Kidney (tissue), 22 donors: Measurements from ENCODE around the gene GAL3ST1. TPM values are rescaled to one million over a fixed set of nuclear protein-coding genes. Genes with fewer than 3 reads are reported as not detected.
"Not testable (repeated sequence)": the region's sequence is repeated elsewhere in the genome, so short reads cannot be mapped to it uniquely, and the experiment has no call there.

Experiments
- DNase-seq, 5 donors: peaks; one replicate each; pipeline ENCODE4 v3.0.0-alpha.2; 2013 to 2020
- FAIRE-seq: peaks from 2 replicates; lab custom pipeline; 2012; peaks lifted over from hg19 to GRCh38; lab: Jason Lieb, UNC
- H3K27ac ChIP-seq, 2 donors: one replicate each; pipeline ENCODE4 v1.7.0; 2013; ENCODE audit warnings: low read depth in 2 of 2, low read length in 2 of 2, inconsistent platforms in 1 of 2
- H3K27me3 ChIP-seq: one replicate; pipeline ENCODE4 v1.7.1; 2013; ENCODE audit warnings: low read length, inconsistent platforms; ENCODE audit not compliant: control insufficient read depth, insufficient read depth
- H3K36me3 ChIP-seq, 3 donors: one replicate each; pipeline versions ENCODE4 v1.7.0 to v1.7.1; 2013; ENCODE audit warnings: low read length in 3 of 3, control low read depth in 1 of 3, inconsistent platforms in 1 of 3; ENCODE audit not compliant: insufficient read depth in 3 of 3, control insufficient read depth in 2 of 3
- H3K4me1 ChIP-seq, 3 donors: one replicate each; pipeline versions ENCODE4 v1.7.0 to v1.7.1; 2013; ENCODE audit warnings: low read length in 3 of 3, inconsistent platforms in 1 of 3, low read depth in 1 of 3; ENCODE audit not compliant: control insufficient read depth in 2 of 3, insufficient read depth in 2 of 3
- H3K4me3 ChIP-seq, 3 donors: one replicate each; pipeline versions ENCODE4 v1.7.0 to v1.8.1; 2013; ENCODE audit warnings: low read length in 3 of 3, control low read depth in 1 of 3, inconsistent platforms in 1 of 3
- H3K9ac ChIP-seq, 3 donors: one replicate each; pipeline versions ENCODE4 v1.7.0 to v1.7.1; 2013; ENCODE audit warnings: low read length in 3 of 3, control low read depth in 1 of 3, inconsistent platforms in 1 of 3
- H3K9me3 ChIP-seq, 3 donors: one replicate each; pipeline versions ENCODE4 v1.7.0 to v1.7.1; 2013; ENCODE audit warnings: low read length in 3 of 3, control low read depth in 1 of 3, inconsistent platforms in 1 of 3; ENCODE audit not compliant: control insufficient read depth in 2 of 3, insufficient read depth in 1 of 3
- intact Hi-C: fragments of 100-400 bp; cut with DNase I; formaldehyde crosslinking; loops from one replicate; pipeline ENCODE4 v1.11.1; 2022
- long read RNA-seq, 10 donors: library from polyadenylated mRNA in 1 of 10; unstranded in 1 of 10; transcript quantifications; one replicate each; pipeline ENCODE4 v2.0.0 and lab custom pipeline, GENCODE V29; 2021 to 2026
- polyA plus RNA-seq: library from polyadenylated mRNA; stranded (reverse); fragments of 350-450 nt; fragmentation: Illumina TruSeq; extraction: RNeasy Lipid Tissue Mini Kit (QIAGEN cat#74804); gene quantifications from one replicate; pipeline ENCODE4 v1.2.3, GENCODE V29; 2014; ENCODE audit warnings: low read depth, low replicate concordance; ENCODE audit not compliant: insufficient read depth
- total RNA-seq: library from RNA; stranded (reverse); fragmentation: NEBNext Ultra II Directional; extraction: Animal tissue kit (Norgen Biotek cat#: 25700); gene quantifications from one replicate; pipeline ENCODE4 v1.2.1, GENCODE V29; 2021
- TF ChIP-seq, protein P1 (sequence below): IDR thresholded peaks from 3 replicates; pipeline ENCODE4 v1.5.1; 2012; ENCODE audit warnings: mild to moderate bottlenecking, moderate library complexity, borderline replicate concordance; ENCODE audit not compliant: insufficient read depth; ENCODE audit errors: extremely low read depth
- donor health status: control.
- donor health status: control.
- donor health status: control.
- donor health status: control.
- donor health status: control.
- donor health status: DM: yes; HTN: yes; CAD: no.
- donor health status: Normal renal cell carcinoma (clear cell type).

Gene GAL3ST1, protein sequence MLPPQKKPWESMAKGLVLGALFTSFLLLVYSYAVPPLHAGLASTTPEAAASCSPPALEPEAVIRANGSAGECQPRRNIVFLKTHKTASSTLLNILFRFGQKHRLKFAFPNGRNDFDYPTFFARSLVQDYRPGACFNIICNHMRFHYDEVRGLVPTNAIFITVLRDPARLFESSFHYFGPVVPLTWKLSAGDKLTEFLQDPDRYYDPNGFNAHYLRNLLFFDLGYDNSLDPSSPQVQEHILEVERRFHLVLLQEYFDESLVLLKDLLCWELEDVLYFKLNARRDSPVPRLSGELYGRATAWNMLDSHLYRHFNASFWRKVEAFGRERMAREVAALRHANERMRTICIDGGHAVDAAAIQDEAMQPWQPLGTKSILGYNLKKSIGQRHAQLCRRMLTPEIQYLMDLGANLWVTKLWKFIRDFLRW
- total RNA-seq, result 16.1 TPM
- polyA plus RNA-seq, result 34.3 TPM
- long read RNA-seq, donor 1, partial matches to known transcripts, result 0 of 11 reads
- long read RNA-seq, donor 1, other reads (novel, unspliced or antisense), result 0 of 11 reads
- long read RNA-seq, donor 2, transcript GAL3ST1-204 (3 exons, 1,712 nt), result minor isoform, 8 of 30 reads
- long read RNA-seq, donor 2, transcript GAL3ST1-201 (2 exons, 1,782 nt), result major isoform, 12 of 30 reads
- long read RNA-seq, donor 2, partial matches to known transcripts, result 0 of 30 reads
- long read RNA-seq, donor 2, other reads (novel, unspliced or antisense), result 0 of 30 reads
- long read RNA-seq, donor 3, transcript GAL3ST1-204 (3 exons, 1,712 nt), result minor isoform, 6 of 21 reads
- long read RNA-seq, donor 3, transcript GAL3ST1-201 (2 exons, 1,782 nt), result major isoform, 7 of 21 reads
- long read RNA-seq, donor 3, partial matches to known transcripts, result 0 of 21 reads
- long read RNA-seq, donor 3, other reads (novel, unspliced or antisense), result 0 of 21 reads
- long read RNA-seq, donor 4, partial matches to known transcripts, result 0 of 11 reads
- long read RNA-seq, donor 4, other reads (novel, unspliced or antisense), result 0 of 11 reads
- long read RNA-seq, donor 5, partial matches to known transcripts, result 0 of 1 reads
- long read RNA-seq, donor 5, other reads (novel, unspliced or antisense), result 0 of 1 reads
- long read RNA-seq, donor 6, transcript GAL3ST1-204 (3 exons, 1,712 nt), result major isoform, 8 of 17 reads
- long read RNA-seq, donor 6, transcript GAL3ST1-205 (4 exons, 1,819 nt), result minor isoform, 6 of 17 reads
- long read RNA-seq, donor 6, partial matches to known transcripts, result 0 of 17 reads
- long read RNA-seq, donor 6, other reads (novel, unspliced or antisense), result 0 of 17 reads
- long read RNA-seq, donor 7, transcript GAL3ST1-204 (3 exons, 1,712 nt), result major isoform, 13 of 43 reads
- long read RNA-seq, donor 7, partial matches to known transcripts, result 1 of 43 reads
- long read RNA-seq, donor 7, other reads (novel, unspliced or antisense), result 24 of 43 reads
- long read RNA-seq, donor 8, transcript GAL3ST1-204 (3 exons, 1,712 nt), result major isoform, 6 of 16 reads
- long read RNA-seq, donor 8, partial matches to known transcripts, result 0 of 16 reads
- long read RNA-seq, donor 8, other reads (novel, unspliced or antisense), result 0 of 16 reads
- long read RNA-seq, donor 9, partial matches to known transcripts, result 0 of 6 reads
- long read RNA-seq, donor 9, other reads (novel, unspliced or antisense), result 0 of 6 reads
- long read RNA-seq, donor 10, transcript GAL3ST1-201 (2 exons, 1,782 nt), result major isoform, 7 of 13 reads
- long read RNA-seq, donor 10, transcript GAL3ST1-204 (3 exons, 1,712 nt), result minor isoform, 5 of 13 reads
- long read RNA-seq, donor 10, partial matches to known transcripts, result 0 of 13 reads
- long read RNA-seq, donor 10, other reads (novel, unspliced or antisense), result 0 of 13 reads

DNA sequence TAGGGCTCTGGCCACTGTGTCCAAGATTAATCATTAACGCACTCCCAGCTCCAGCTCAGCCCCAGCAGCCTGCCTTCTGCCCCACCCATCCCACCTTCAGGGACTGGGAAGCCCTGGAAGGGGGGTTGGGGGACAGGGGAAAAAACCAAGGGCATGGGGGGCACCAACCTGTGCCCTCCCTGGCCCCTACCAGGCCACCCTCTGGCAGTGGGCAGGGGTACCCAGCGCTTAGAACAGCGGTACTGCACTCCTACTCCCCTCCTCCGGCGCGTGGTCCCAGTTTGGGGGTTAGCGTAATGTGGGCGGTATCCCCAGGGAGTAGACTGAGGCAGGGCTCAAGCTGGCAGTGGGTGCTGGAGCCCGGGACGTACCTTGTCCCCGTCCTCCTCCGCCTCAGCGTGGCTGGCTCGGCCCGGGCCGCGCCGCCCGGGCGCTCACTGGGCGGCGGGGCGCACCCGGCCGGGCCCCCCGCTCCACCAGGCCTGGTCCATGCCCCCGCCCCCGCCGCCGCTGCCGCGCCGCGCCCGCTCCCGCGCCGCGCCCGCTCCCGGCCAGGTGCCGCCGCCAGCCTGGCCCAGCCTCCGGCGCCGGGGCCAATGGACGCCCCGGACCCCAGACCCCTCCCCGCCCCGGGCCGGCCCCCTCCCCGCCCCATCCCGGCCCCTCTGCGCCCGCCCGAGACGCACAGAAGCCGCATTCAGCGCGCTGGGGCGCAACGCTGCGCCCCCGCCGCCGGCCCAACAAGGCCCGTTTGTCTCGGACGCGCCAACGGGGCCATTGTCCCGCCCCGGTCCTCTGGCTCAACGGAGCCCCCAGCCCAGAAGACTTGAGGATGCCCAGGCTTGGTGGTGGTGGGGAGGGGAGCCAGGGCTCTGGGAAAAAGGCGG is at the start of gene GAL3ST1:
Gene GAL3ST1, minus strand, starts transcription at position 571 of the 887 bp plus-strand sequence. CDS start 17,273 bp downstream, outside the sequence.
- Histone ChIP-seq H3K9ac (no peak within 1 kb of the TSS), H3K36me3 (peaks cover 0 to 23% (median 15%) of the 10 kb centered on the region in 3 donors), H3K4me1 (peaks cover 0 to 36% (median 10%) of the 10 kb centered on the region in 3 donors), H3K4me3 (peak within 1 kb of the TSS; percentile 44 to 65 (median 58)), H3K27me3 (no peaks in the 10 kb centered on the region), H3K27ac (peak within 1 kb of the TSS; percentile 81 to 82), H3K9me3 (no peaks in the 10 kb centered on the region)
- intact Hi-C loops, result no loop called here
- TF ChIP-seq, protein P1, sequence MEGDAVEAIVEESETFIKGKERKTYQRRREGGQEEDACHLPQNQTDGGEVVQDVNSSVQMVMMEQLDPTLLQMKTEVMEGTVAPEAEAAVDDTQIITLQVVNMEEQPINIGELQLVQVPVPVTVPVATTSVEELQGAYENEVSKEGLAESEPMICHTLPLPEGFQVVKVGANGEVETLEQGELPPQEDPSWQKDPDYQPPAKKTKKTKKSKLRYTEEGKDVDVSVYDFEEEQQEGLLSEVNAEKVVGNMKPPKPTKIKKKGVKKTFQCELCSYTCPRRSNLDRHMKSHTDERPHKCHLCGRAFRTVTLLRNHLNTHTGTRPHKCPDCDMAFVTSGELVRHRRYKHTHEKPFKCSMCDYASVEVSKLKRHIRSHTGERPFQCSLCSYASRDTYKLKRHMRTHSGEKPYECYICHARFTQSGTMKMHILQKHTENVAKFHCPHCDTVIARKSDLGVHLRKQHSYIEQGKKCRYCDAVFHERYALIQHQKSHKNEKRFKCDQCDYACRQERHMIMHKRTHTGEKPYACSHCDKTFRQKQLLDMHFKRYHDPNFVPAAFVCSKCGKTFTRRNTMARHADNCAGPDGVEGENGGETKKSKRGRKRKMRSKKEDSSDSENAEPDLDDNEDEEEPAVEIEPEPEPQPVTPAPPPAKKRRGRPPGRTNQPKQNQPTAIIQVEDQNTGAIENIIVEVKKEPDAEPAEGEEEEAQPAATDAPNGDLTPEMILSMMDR, result no peak
- DNase-seq (peak; percentile 53 to 78 (median 72)), FAIRE-seq (no peak)

DNA sequence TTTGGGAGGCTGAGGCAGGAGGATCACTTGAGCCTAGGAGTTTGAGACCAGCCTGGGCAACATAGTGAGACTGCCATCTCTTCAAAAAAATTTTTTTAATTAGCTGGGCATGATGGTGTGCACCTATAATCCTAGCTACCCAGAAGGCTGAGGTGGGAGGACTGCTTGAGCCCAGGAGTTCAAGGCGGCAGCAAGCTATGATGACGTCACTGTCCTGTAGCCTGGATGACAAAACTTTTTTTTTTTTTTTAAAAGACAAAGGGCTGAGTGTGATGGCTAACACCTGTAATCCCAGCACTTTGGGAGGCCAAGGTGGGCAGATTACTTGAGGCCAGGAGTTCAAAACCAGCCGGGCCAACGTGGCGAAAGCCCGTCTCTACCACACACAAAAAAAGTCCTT is 45.4 kb upstream of the GAL3ST1 start:
- DNase-seq, H3K27ac ChIP-seq, H3K9ac ChIP-seq, H3K9me3 ChIP-seq, H3K27me3 ChIP-seq, FAIRE-seq, H3K4me3 ChIP-seq, H3K4me1 ChIP-seq: not testable (repeated sequence)
- peaks cover 2 to 18% (median 9%) of the 10 kb centered on the region in 3 donors for H3K36me3 ChIP-seq
- intact Hi-C loops, result loop anchor here (10.0 kb wide), 1 partner anchor 135 kb away; no protein-coding TSS in a partner anchor

DNA sequence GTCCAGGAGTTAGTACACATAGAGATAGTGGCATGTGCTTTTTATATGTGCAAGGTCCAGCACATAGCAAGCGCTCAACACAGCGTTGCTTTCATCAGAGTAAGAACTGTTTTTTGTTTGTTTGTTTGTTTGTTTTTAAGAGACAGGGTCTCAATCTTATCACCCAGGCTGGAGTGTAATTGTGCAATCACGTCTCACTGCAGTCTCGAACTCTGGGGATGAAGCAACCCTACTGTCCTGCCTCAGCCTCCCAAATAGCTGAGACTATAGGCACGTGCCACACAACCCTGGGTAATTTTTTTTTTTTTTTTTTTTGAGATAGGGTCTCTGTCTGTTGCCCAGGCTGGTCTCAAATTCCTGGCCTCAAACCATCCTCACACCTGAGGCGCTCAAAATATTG is 43.4 kb upstream of the GAL3ST1 start:
- intact Hi-C loops, result no loop called here
- Histone ChIP-seq H3K4me1 (no peaks in the 10 kb centered on the region), H3K9ac (no peak overlapping the region), H3K9me3 (no peaks in the 10 kb centered on the region), H3K27ac (no peak overlapping the region), H3K36me3 (peaks cover 2 to 24% (median 19%) of the 10 kb centered on the region in 3 donors), H3K4me3 (no peak overlapping the region), H3K27me3 (no peaks in the 10 kb centered on the region)
- TF ChIP-seq, protein P1, result no peak
- no peak for DNase-seq
- no peak for FAIRE-seq
